Lung (tissue), 12 donors: ENCODE data around the gene SOX10. TPM values are rescaled to one million over a fixed set of nuclear protein-coding genes. Genes with fewer than 3 reads are reported as not detected.

Source experiments
- ATAC-seq: fragments of 200-7000 bp; cut with Tn5 transposase; one replicate; pipeline ENCODE4 v1.9.1; 2020; ENCODE audit warnings: moderate number of reproducible peaks; ENCODE audit not compliant: insufficient read depth, low FRiP score
- DNase-seq, 3 donors: peaks; one replicate each; pipeline ENCODE4 v3.0.0-alpha.2; 2013 to 2017
- H3K27ac ChIP-seq, 2 donors: one replicate each; pipeline ENCODE4 v1.5.1; 2013; ENCODE audit warnings: mild to moderate bottlenecking in 2 of 2, moderate library complexity in 2 of 2, control low read depth in 1 of 2, inconsistent platforms in 1 of 2, low read depth in 1 of 2, low read length in 1 of 2
- H3K27me3 ChIP-seq, 3 donors: one replicate each; pipeline ENCODE4 v1.5.1; 2013; ENCODE audit warnings: low read length in 2 of 3; ENCODE audit not compliant: control insufficient read depth in 3 of 3, insufficient read depth in 3 of 3
- H3K36me3 ChIP-seq, 4 donors: one replicate each; pipeline ENCODE4 v1.5.1; 2013; ENCODE audit warnings: low read length in 4 of 4, mild to moderate bottlenecking in 1 of 4, moderate library complexity in 1 of 4; ENCODE audit not compliant: control insufficient read depth in 4 of 4, insufficient read depth in 4 of 4
- H3K4me1 ChIP-seq, 5 donors: one replicate each; pipeline ENCODE4 v1.5.1; 2013; ENCODE audit warnings: low read length in 5 of 5, mild to moderate bottlenecking in 2 of 5, moderate library complexity in 1 of 5; ENCODE audit not compliant: control insufficient read depth in 5 of 5, insufficient read depth in 5 of 5
- H3K4me3 ChIP-seq: one replicate; pipeline ENCODE4 v1.5.1; 2013; ENCODE audit warnings: mild to moderate bottlenecking, control low read depth, moderate library complexity
- H3K9ac ChIP-seq, 2 donors: one replicate each; pipeline ENCODE4 v1.5.1; 2013; ENCODE audit warnings: low read length in 2 of 2, control low read depth in 1 of 2; ENCODE audit not compliant: insufficient read depth in 1 of 2
- H3K9me3 ChIP-seq, 4 donors: one replicate each; pipeline ENCODE4 v1.5.1; 2013; ENCODE audit warnings: low read length in 3 of 4, mild to moderate bottlenecking in 1 of 4, moderate library complexity in 1 of 4; ENCODE audit not compliant: control insufficient read depth in 4 of 4, insufficient read depth in 3 of 4
- CTCF ChIP-seq: IDR thresholded peaks from 2 replicates; pipeline ENCODE4 v1.5.1; 2012; ENCODE audit warnings: mild to moderate bottlenecking; ENCODE audit errors: control extremely low read depth, extremely low read depth
- WGBS, 2 donors: extraction: QIAGEN DNeasy Blood & Tissue Kit; methylation state at CpG; one replicate each; pipeline ENCODE4 v1.1.7; 2013; 5-methylcytosine and 5-hydroxymethylcytosine counted together
- polyA plus RNA-seq, 2 donors: library from polyadenylated mRNA; stranded (reverse); fragments of 200-250 nt; gene quantifications; one replicate each; pipeline ENCODE4 v1.2.1, GENCODE V29; 2013
- total RNA-seq, 2 donors: library from RNA; depleted of rRNA in 1 of 2; stranded (reverse); fragments of >200 nt in 1 of 2; gene quantifications; one replicate each; pipeline ENCODE4 v1.2.1, GENCODE V29; 2014 to 2021
- donor health status: control.
- donor health status: control.
- donor health status: Bipolar disorder and iron deficiency.
- donor health status: healthy.
- donor health status: DM: yes; HTN: yes; CAD: no.

The SOX10 gene
- total and polyA plus RNA-seq, 4 donors: 0.10 to 0.54 TPM; not detected in 2

DNA sequence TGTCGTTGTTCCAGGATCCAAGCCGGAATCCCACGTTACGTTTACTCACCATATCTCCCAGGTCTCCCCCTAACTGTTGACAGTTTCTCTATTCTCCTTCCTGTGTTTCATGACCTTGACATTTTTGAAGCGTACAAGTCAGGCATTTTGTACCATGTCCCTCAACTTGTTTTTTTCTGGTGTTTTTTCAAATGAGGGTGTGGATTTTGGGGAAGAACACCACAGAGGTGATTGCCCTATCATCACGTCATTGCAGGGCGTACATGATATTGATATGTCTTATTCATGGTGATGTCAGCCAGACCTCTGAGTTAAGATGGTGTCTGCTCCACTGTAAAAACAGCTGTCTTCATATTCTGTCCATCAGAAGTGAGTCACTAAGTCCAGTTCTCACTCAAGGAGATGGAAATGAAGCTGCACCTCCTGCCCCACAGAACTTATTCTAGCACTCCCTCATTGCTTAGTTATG lies 28.3 kb upstream of the SOX10 start:
- ATAC-seq: no peak
- no peak for DNase-seq
- Histone ChIP-seq H3K36me3 (no peaks in the 10 kb centered on the region), H3K9me3 (no peaks in the 10 kb centered on the region), H3K27ac (no peak overlapping the region), H3K9ac (no peak overlapping the region), H3K4me1 (peaks cover 0 to 15% (median 9%) of the 10 kb centered on the region in 5 donors), H3K4me3 (no peak overlapping the region), H3K27me3 (no peaks in the 10 kb centered on the region)
- 68 to 74% methylated on average over 7 of the region's 7 CpGs for WGBS, 2 donors
- TF ChIP-seq CTCF: no peak

- H3K27me3 ChIP-seq: no peaks in the 10 kb centered on the region
- no peak for TF ChIP-seq CTCF
- peak in 1 of 3 donors; percentile 7 for DNase-seq
- H3K9ac ChIP-seq: no peak overlapping the region
- H3K36me3 ChIP-seq: no peaks in the 10 kb centered on the region
- 69 to 70% methylated on average over 14 of the region's 14 CpGs for WGBS, 2 donors
- H3K4me1 ChIP-seq: no peaks in the 10 kb centered on the region
- no peak overlapping the region for H3K4me3 ChIP-seq
- H3K9me3 ChIP-seq: no peaks in the 10 kb centered on the region
- no peak for ATAC-seq
- H3K27ac ChIP-seq: no peak overlapping the region
Measured at GRCh38 chr22:38009000-38009806, 24.8 kb upstream of the SOX10 start.

- TF ChIP-seq CTCF: no peak
- no peaks in the 10 kb centered on the region for H3K36me3 ChIP-seq
- no peak overlapping the region for H3K27ac ChIP-seq
- no peaks in the 10 kb centered on the region for H3K9me3 ChIP-seq
- no peak overlapping the region for H3K4me3 ChIP-seq
- no peaks in the 10 kb centered on the region for H3K4me1 ChIP-seq
- no peak overlapping the region for H3K9ac ChIP-seq
- WGBS, 2 donors: 91 to 93% methylated on average over 12 to 13 of the region's 13 CpGs
- H3K27me3 ChIP-seq: no peaks in the 10 kb centered on the region
- DNase-seq: peak in 1 of 3 donors; percentile 5
- no peak for ATAC-seq
Measured at GRCh38 chr22:38007330-38007902, 23.1 kb upstream of the SOX10 start.
